HG03571 (cell line): ENCODE results near the gene CSN1S1.

ENCODE experiments used
- ATAC-seq: cut with Tn5 transposase; IDR thresholded peaks from one replicate; pipeline ENCODE4 v1.9.1; 2021; ENCODE audit not compliant: unreplicated experiment

Gene CSN1S1

GRCh38 chr4:69991016-69991415, 60.1 kb downstream of the CSN1S1 start:
- ATAC-seq = no peak

- no peak for ATAC-seq
Measured at GRCh38 chr4:69994782-69995181, 63.9 kb downstream of the CSN1S1 start.

GRCh38 chr4:69995526-69996016, 64.7 kb downstream of the CSN1S1 start, which contains the start of gene STATH:
Gene STATH (plus strand): TSS chr4:69995966. CDS start chr4:69998438, 2,472 bp downstream.
- ATAC-seq = no peak
